GM23338 (cell line): Measurements from ENCODE around the gene GRID1. TPM values are rescaled to one million over a fixed set of nuclear protein-coding genes. Genes with fewer than 3 reads are reported as not detected.

Experiments used
- ATAC-seq: fragments of 200-7000 bp; cut with Tn5 transposase; 3 replicates; pipeline ENCODE4 v1.9.1; 2020
- DNase-seq: peaks from one replicate; pipeline ENCODE4 v3.0.0-alpha.2; 2015; ENCODE audit warnings: low spot score
- H2AFZ ChIP-seq: fragments of 200-600 bp; sonication (generic); 2 replicates; pipeline ENCODE4 v1.8.0; 2016; ENCODE audit warnings: antibody characterized with exemption, mild to moderate bottlenecking, moderate library complexity
- H3F3A ChIP-seq: fragments of 200-600 bp; sonication (generic); replicated peaks from 2 replicates; pipeline ENCODE4 v1.8.0; 2017; ENCODE audit warnings: antibody characterized with exemption, mixed run types, low read depth
- H3K27ac ChIP-seq: fragments of 200-600 bp; sonication (generic); 2 replicates; pipeline ENCODE4 v1.6.1; 2016; ENCODE audit warnings: low read depth
- H3K27me3 ChIP-seq: fragments of 200-600 bp; sonication (generic); 2 replicates; pipeline ENCODE4 v1.8.0; 2016; ENCODE audit warnings: mild to moderate bottlenecking, mixed run types, moderate library complexity; ENCODE audit not compliant: insufficient read depth
- H3K36me3 ChIP-seq: fragments of 200-600 bp; sonication (generic); 2 replicates; pipeline ENCODE4 v1.8.0; 2016; ENCODE audit warnings: mild to moderate bottlenecking; ENCODE audit not compliant: insufficient read depth
- H3K4me1 ChIP-seq: fragments of 200-600 bp; sonication (generic); 2 replicates; pipeline ENCODE4 v1.8.0; 2016; ENCODE audit warnings: mild to moderate bottlenecking, moderate library complexity; ENCODE audit not compliant: insufficient read depth
- H3K4me2 ChIP-seq: fragments of 200-600 bp; sonication (generic); 2 replicates; pipeline ENCODE4 v1.7.1; 2017; ENCODE audit warnings: mixed run types
- H3K4me3 ChIP-seq: fragments of 200-600 bp; sonication (generic); 2 replicates; pipeline ENCODE4 v1.6.1; 2016; ENCODE audit warnings: mixed run types
- H3K79me2 ChIP-seq: fragments of 200-600 bp; sonication (generic); replicated peaks from 2 replicates; pipeline ENCODE4 v1.8.0; 2017; ENCODE audit warnings: mild to moderate bottlenecking; ENCODE audit not compliant: insufficient read depth
- H3K9me2 ChIP-seq: fragments of 200-600 bp; sonication (generic); 2 replicates; pipeline ENCODE4 v1.8.0; 2017; ENCODE audit not compliant: insufficient read depth
- H4K20me1 ChIP-seq: fragments of 200-600 bp; sonication (generic); replicated peaks from 2 replicates; pipeline ENCODE4 v1.8.0; 2017; ENCODE audit warnings: mild to moderate bottlenecking; ENCODE audit not compliant: insufficient read depth
- H3K27ac Mint-ChIP-seq: 2 replicates; pipeline ENCODE4 v1.8.0; 2020; ENCODE audit warnings: inconsistent platforms, mild to moderate bottlenecking, moderate library complexity, mixed read lengths
- H3K27me3 Mint-ChIP-seq: 3 replicates; pipeline ENCODE4 v1.8.0; 2022; ENCODE audit warnings: low read depth, mild to moderate bottlenecking, moderate library complexity, mixed read lengths, inconsistent platforms; ENCODE audit not compliant: insufficient read depth, poor library complexity
- H3K36me3 Mint-ChIP-seq: 3 replicates; pipeline ENCODE4 v1.8.0; 2021; ENCODE audit warnings: low read depth, mild to moderate bottlenecking, inconsistent platforms, moderate library complexity, mixed read lengths
- H3K4me1 Mint-ChIP-seq: 3 replicates; pipeline ENCODE4 v1.8.0; 2020; ENCODE audit warnings: mild to moderate bottlenecking, inconsistent platforms, mixed read lengths
- H3K4me3 Mint-ChIP-seq: 3 replicates; pipeline ENCODE4 v1.8.0; 2021; ENCODE audit warnings: moderate library complexity, mild to moderate bottlenecking, inconsistent platforms, mixed read lengths
- H3K9me3 Mint-ChIP-seq: 3 replicates; pipeline ENCODE4 v1.8.0; 2020; ENCODE audit warnings: moderate library complexity, mild to moderate bottlenecking, inconsistent platforms, mixed read lengths
- CREB1 ChIP-seq: fragments of 250-450 bp; sonication (Bioruptor Pico); IDR thresholded peaks from 2 replicates; pipeline ENCODE4 v1.5.0; 2020; ENCODE audit warnings: low read depth, mild to moderate bottlenecking, moderate library complexity
- EZH2 ChIP-seq: fragments of 200-600 bp; sonication (generic); IDR thresholded peaks from one replicate; pipeline ENCODE4 v1.8.0; 2017; ENCODE audit warnings: antibody characterized with exemption, mild to moderate bottlenecking, low read depth; ENCODE audit not compliant: unreplicated experiment
- EZH2phosphoT487 ChIP-seq: fragments of 200-600 bp; sonication (generic); IDR thresholded peaks from one replicate; pipeline ENCODE4 v1.8.1; 2018; ENCODE audit warnings: antibody characterized with exemption; ENCODE audit not compliant: unreplicated experiment
- JUNB ChIP-seq: IDR thresholded peaks from one replicate; pipeline ENCODE4 v1.6.1; 2016; ENCODE audit warnings: antibody characterized with exemption; ENCODE audit not compliant: unreplicated experiment
- NANOG ChIP-seq: IDR thresholded peaks from 2 replicates; pipeline ENCODE4 v1.6.1; 2016; ENCODE audit warnings: antibody characterized with exemption, borderline replicate concordance
- POLR2AphosphoS5 ChIP-seq: IDR thresholded peaks from 2 replicates; pipeline ENCODE4 v1.6.1; 2016; ENCODE audit warnings: antibody characterized with exemption, low read depth
- STAT1 ChIP-seq: IDR thresholded peaks from one replicate; pipeline ENCODE4 v1.6.1; 2016; ENCODE audit warnings: antibody characterized with exemption; ENCODE audit not compliant: unreplicated experiment
- ZNF114 ChIP-seq: fragments of 250-450 bp; sonication (Bioruptor Pico); IDR thresholded peaks from 2 replicates; pipeline ENCODE4 v1.5.0; 2020; ENCODE audit warnings: mild to moderate bottlenecking, moderate library complexity
- ZNF331 ChIP-seq: fragments of 250-450 bp; sonication (Bioruptor Pico); IDR thresholded peaks from 2 replicates; pipeline ENCODE4 v1.5.0; 2020; ENCODE audit warnings: low read depth, mild to moderate bottlenecking, moderate library complexity
- polyA plus RNA-seq: library from polyadenylated mRNA; unstranded; fragments of >200 nt; fragmentation: Nextera tagmentation; extraction: Ambion mirVana; gene quantifications from 2 replicates; pipeline ENCODE4 v1.2.1, GENCODE V29; 2016
- total RNA-seq: library from RNA; depleted of rRNA; stranded (reverse); fragments of >200 nt; shearing (Covaris generic); gene quantifications from 2 replicates; pipeline ENCODE4 v1.2.3, GENCODE V29; 2014
- TF ChIP-seq, protein P1 (sequence below): IDR thresholded peaks from one replicate; pipeline ENCODE4 v1.6.1; 2018; ENCODE audit warnings: antibody characterized with exemption; ENCODE audit not compliant: unreplicated experiment
- TF ChIP-seq, protein P2 (sequence below), 2 experiments: fragments of 200-600 bp in 1 of 2; sonication (generic) in 1 of 2; conservative IDR thresholded peaks; 2 replicates each; pipeline versions ENCODE4 v1.5.1 to v1.6.1; 2016 to 2017; ENCODE audit warnings: antibody characterized with exemption in 2 of 2, low read depth in 2 of 2, mild to moderate bottlenecking in 2 of 2, moderate library complexity in 1 of 2
- TF ChIP-seq, protein P3 (sequence below): IDR thresholded peaks from 2 replicates; pipeline ENCODE4 v1.6.1; 2016; ENCODE audit warnings: antibody characterized with exemption

GRID1 gene
- total and polyA plus RNA-seq, 2 experiments from 2014 or later, result 0.14 to 0.15 TPM

DNA sequence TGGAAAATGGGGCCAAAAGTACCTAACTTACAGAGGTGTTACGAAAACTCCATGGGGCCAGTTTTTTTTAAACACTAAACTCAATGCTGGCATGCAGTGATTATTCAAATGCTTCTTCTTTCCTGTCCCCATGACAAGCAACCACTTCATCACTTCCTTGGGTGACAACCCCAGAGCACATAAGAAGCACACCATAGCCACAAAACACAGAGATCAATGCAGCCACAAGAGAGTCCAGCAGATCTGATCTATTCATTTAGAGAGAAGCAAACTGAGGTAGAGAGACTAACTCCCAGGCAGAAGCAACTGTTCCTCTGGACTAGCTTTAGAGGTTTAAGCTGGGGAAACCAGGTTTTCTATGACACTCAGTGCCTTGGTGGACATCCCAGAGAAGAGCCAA, 180.0 kb downstream of the GRID1 start (continued):
- TF ChIP-seq, protein P1, sequence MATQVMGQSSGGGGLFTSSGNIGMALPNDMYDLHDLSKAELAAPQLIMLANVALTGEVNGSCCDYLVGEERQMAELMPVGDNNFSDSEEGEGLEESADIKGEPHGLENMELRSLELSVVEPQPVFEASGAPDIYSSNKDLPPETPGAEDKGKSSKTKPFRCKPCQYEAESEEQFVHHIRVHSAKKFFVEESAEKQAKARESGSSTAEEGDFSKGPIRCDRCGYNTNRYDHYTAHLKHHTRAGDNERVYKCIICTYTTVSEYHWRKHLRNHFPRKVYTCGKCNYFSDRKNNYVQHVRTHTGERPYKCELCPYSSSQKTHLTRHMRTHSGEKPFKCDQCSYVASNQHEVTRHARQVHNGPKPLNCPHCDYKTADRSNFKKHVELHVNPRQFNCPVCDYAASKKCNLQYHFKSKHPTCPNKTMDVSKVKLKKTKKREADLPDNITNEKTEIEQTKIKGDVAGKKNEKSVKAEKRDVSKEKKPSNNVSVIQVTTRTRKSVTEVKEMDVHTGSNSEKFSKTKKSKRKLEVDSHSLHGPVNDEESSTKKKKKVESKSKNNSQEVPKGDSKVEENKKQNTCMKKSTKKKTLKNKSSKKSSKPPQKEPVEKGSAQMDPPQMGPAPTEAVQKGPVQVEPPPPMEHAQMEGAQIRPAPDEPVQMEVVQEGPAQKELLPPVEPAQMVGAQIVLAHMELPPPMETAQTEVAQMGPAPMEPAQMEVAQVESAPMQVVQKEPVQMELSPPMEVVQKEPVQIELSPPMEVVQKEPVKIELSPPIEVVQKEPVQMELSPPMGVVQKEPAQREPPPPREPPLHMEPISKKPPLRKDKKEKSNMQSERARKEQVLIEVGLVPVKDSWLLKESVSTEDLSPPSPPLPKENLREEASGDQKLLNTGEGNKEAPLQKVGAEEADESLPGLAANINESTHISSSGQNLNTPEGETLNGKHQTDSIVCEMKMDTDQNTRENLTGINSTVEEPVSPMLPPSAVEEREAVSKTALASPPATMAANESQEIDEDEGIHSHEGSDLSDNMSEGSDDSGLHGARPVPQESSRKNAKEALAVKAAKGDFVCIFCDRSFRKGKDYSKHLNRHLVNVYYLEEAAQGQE, result no peak
- TF ChIP-seq, protein P2, sequence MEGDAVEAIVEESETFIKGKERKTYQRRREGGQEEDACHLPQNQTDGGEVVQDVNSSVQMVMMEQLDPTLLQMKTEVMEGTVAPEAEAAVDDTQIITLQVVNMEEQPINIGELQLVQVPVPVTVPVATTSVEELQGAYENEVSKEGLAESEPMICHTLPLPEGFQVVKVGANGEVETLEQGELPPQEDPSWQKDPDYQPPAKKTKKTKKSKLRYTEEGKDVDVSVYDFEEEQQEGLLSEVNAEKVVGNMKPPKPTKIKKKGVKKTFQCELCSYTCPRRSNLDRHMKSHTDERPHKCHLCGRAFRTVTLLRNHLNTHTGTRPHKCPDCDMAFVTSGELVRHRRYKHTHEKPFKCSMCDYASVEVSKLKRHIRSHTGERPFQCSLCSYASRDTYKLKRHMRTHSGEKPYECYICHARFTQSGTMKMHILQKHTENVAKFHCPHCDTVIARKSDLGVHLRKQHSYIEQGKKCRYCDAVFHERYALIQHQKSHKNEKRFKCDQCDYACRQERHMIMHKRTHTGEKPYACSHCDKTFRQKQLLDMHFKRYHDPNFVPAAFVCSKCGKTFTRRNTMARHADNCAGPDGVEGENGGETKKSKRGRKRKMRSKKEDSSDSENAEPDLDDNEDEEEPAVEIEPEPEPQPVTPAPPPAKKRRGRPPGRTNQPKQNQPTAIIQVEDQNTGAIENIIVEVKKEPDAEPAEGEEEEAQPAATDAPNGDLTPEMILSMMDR (conservative IDR thresholded peaks at IDR 0.05; ENCODE audit: low read depth in 2 of 2), result no peak
- TF ChIP-seq POLR2AphosphoS5, result no peak
- TF ChIP-seq ZNF331, result no peak
- TF ChIP-seq, protein P3, sequence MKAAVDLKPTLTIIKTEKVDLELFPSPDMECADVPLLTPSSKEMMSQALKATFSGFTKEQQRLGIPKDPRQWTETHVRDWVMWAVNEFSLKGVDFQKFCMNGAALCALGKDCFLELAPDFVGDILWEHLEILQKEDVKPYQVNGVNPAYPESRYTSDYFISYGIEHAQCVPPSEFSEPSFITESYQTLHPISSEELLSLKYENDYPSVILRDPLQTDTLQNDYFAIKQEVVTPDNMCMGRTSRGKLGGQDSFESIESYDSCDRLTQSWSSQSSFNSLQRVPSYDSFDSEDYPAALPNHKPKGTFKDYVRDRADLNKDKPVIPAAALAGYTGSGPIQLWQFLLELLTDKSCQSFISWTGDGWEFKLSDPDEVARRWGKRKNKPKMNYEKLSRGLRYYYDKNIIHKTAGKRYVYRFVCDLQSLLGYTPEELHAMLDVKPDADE, result no peak
- no peak for TF ChIP-seq STAT1
- no peak for TF ChIP-seq NANOG
- no peak for TF ChIP-seq EZH2phosphoT487
- TF ChIP-seq ZNF114 (CRISPR knock-in tag), result no peak
- TF ChIP-seq JUNB, result no peak

DNA sequence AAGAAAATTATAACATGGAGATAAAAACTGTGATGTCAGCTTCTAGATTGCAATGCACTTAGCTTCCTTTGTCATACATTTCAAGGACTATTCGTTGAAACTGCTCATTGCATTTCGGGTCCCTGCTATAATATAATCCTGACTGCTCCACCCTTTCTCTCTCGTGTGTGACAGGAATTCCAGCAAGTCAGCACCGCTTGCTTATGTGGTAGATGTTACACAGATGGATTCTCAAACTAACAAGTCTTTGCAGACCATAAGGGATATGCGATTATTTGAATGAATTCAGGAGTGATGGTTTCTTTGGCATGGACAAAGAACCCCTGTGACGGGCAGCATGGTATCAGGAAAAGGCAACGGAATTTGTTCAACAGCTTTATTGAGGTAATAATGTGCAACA, 184.0 kb downstream of the GRID1 start:
- Histone ChIP-seq H3K79me2 (no peaks in the 10 kb centered on the region), H3K27me3 (no peaks in the 10 kb centered on the region), H3F3A (no peaks in the 10 kb centered on the region), H3K27ac (no peak overlapping the region), H3K9me2 (no peaks in the 10 kb centered on the region), H3K4me2 (no peak overlapping the region), H3K4me1 (no peaks in the 10 kb centered on the region), H3K4me3 (no peak overlapping the region), H3K36me3 (no peaks in the 10 kb centered on the region), H4K20me1 (no peaks in the 10 kb centered on the region), H2AFZ (no peak overlapping the region)
- ATAC-seq (no peak), DNase-seq (no peak)
- H3K36me3 Mint-ChIP-seq, result no peaks in the 10 kb centered on the region
- no peaks in the 10 kb centered on the region for H3K9me3 Mint-ChIP-seq
- no peak overlapping the region for H3K27ac Mint-ChIP-seq
- H3K4me1 Mint-ChIP-seq, result no peaks in the 10 kb centered on the region
- no peak overlapping the region for H3K4me3 Mint-ChIP-seq
- H3K27me3 Mint-ChIP-seq, result no peaks in the 10 kb centered on the region
- TF ChIP-seq EZH2 (no peak), JUNB (no peak), EZH2phosphoT487 (no peak), POLR2AphosphoS5 (no peak), NANOG (no peak), CREB1 (CRISPR knock-in tag) (no peak)
- TF ChIP-seq, protein P1, result no peak
- TF ChIP-seq, protein P3, result no peak
